ENCODE data around the gene FAM120AOS. TPM values are rescaled to one million over a fixed set of nuclear protein-coding genes. Genes with fewer than 3 reads are reported as not detected.

Gene FAM120AOS
- total RNA-seq (10 to 100 TPM; 36.7 to 49.5 (median 42.3) TPM), polyA plus RNA-seq (10 to 100 TPM; 54.8 to 62.1 TPM), total RNA-seq (82.0 reads per million, percentile 81 among the genes with 10 or more reads in this experiment)

DNA sequence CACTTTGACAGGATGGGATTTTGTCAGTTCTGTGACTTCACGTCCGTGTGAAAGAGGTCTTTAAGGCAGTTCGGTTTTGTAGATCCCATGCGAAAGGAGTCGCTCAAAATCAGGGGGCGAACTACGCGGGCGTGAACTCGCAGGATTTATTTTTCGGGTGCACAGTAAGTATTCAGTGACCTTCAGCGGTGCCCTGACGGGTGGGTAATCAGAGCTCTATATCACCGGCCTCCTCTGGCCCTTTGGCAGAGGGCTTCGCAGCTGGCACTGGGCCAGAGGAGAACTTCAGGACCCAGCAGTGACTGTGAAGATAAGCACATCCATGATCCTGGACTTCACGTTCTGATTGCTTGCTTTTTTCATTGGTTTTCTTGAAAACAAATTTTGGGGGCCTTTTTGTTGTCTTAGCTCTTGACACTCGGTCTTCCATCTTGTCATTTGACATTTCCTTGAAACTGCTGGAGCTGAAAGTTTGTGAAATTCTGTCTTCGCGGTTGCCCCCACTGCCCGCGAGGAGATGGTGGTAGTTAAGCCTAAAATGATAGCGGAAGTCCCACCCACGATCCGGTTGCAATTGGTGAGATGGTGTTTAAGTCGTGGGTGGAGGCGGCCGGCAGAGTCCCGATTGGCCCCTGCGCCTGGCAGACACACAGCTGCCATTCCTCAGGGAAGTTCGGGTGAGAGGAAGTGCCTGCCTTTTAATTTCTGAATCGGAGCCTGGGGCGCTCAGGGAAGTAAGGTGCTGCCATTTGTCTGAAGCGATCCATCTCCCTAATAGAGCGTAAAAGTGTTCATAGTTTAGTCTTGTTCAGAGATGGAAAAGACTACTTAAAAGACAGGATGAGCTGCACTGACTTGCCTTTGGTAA lies at the start of gene FAM120AOS:
Gene FAM120AOS, minus strand, starts transcription at position 535 of the 868 bp plus-strand sequence. CDS start 872 bp downstream, outside the sequence.
- Mint-ChIP-seq H3K27ac (peak within 1 kb of the TSS; percentile 83 to 96 (median 94)), H3K4me3 (peak within 1 kb of the TSS; percentile 89 to 100 (median 95)), H3K4me1 (peaks cover 39 to 69% (median 57%) of the 10 kb centered on the region in 7 donors), H3K36me3 (peaks cover 0 to 23% (median 3%) of the 10 kb centered on the region in 5 donors), H3K27me3 (no peaks in the 10 kb centered on the region), H3K9me3 (no peaks in the 10 kb centered on the region)
- peak; percentile 50 to 85 (median 76) for DNase-seq
- peak within 1 kb of the TSS; percentile 72 for H3K4me3 ChIP-seq (ENCODE audit: low read length)
- CTCF ChIA-PET = interaction anchor here (0.6 to 2.0 kb wide), 4 partner anchors 10 to 647 kb away, joined by 3 to 12 read pairs (median 4); no protein-coding TSS in a partner anchor
- H3K9me3 ChIP-seq (ENCODE audit: control insufficient read depth in 2 of 3, low read length in 3 of 3) = no peaks in the 10 kb centered on the region
- H3K27ac ChIP-seq (ENCODE audit: low read depth, low read length) = peak within 1 kb of the TSS; percentile 87
- peak; percentile 82 for ATAC-seq
- H3K4me1 ChIP-seq (ENCODE audit: control insufficient read depth in 2 of 2, insufficient read depth in 2 of 2, low read length in 2 of 2) = peaks cover 31 to 50% of the 10 kb centered on the region in 2 donors
- POLR2A ChIA-PET = interaction anchor here (0.6 to 2.1 kb wide), 12 partner anchors 10 to 1338 kb away, joined by 3 to 13 read pairs (median 4); partner anchors contain the start of genes IPPK and SPTLC1
- peaks cover 0 to 4% (median 0%) of the 10 kb centered on the region in 3 experiments for H3K36me3 ChIP-seq (ENCODE audit: control insufficient read depth in 2 of 3, insufficient read depth in 3 of 3, low read length in 3 of 3)
- intact Hi-C loops (cut with micrococcal nuclease) = loop anchor here (1.0 to 10.0 kb wide), 18 partner anchors 10 to 1338 kb away; partner anchors contain the start of genes NINJ1 (in 2 of the 2), CARD19 (in 1 of the 2), CENPP (in 1 of the 2) and IARS1 (in 1 of the 2)
- no peaks in the 10 kb centered on the region for H3K27me3 ChIP-seq (ENCODE audit: control insufficient read depth in 2 of 2, insufficient read depth in 2 of 2, low read length in 2 of 2)

DNA sequence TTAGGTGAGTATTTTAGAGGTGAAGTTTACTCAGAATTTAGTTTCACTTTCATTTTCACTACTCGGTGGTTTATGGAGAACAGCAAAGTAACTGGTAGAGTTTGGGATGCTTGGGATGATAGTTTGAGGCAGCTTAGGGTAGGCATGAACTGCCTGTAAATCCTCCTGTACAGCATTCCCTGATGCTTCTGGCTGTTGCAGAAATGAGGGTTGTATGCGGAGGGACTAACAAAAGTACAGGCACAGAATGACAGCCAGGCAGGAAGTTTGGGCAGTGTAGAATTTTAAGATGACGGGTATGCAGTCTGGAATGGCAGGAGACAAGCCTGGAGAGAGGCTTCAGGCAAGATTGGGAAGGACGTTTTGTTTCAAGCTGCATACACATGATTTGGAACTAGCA lies 48.0 kb upstream of the FAM120AOS start:
- H3K9me3 ChIP-seq (ENCODE audit: control insufficient read depth in 2 of 3, low read length in 3 of 3) = no peaks in the 10 kb centered on the region
- no peaks in the 10 kb centered on the region for H3K9me3 Mint-ChIP-seq
- ATAC-seq = no peak
- H3K27me3 Mint-ChIP-seq = no peaks in the 10 kb centered on the region
- peak overlapping the region; percentile 83 to 97 (median 91) for H3K27ac Mint-ChIP-seq
- peaks cover 0 to 31% (median 6%) of the 10 kb centered on the region in 3 experiments for H3K36me3 ChIP-seq (ENCODE audit: control insufficient read depth in 2 of 3, insufficient read depth in 3 of 3, low read length in 3 of 3)
- peak overlapping the region; percentile 88 to 97 (median 91) for H3K4me3 Mint-ChIP-seq
- ChIA-PET CTCF (no interaction called here), POLR2A (interaction anchor here (1.5 kb wide), 1 partner anchor 65 kb away, joined by 4 read pairs; no protein-coding TSS in a partner anchor)
- peak overlapping the region; percentile 51 for H3K4me3 ChIP-seq (ENCODE audit: low read length)
- H3K27ac ChIP-seq (ENCODE audit: low read depth, low read length) = peak overlapping the region; percentile 59
- peak in 6 of 9 donors; percentile 8 to 37 (median 19) for DNase-seq
- H3K36me3 Mint-ChIP-seq = peaks cover 15 to 52% (median 28%) of the 10 kb centered on the region in 5 donors
- peaks cover 33 to 73% (median 59%) of the 10 kb centered on the region in 7 donors for H3K4me1 Mint-ChIP-seq
- no peaks in the 10 kb centered on the region for H3K27me3 ChIP-seq (ENCODE audit: control insufficient read depth in 2 of 2, insufficient read depth in 2 of 2, low read length in 2 of 2)
- H3K4me1 ChIP-seq (ENCODE audit: control insufficient read depth in 2 of 2, insufficient read depth in 2 of 2, low read length in 2 of 2) = peaks cover 11 to 14% of the 10 kb centered on the region in 2 donors
- intact Hi-C loops (cut with micrococcal nuclease) = loop anchor here (1.0 to 5.0 kb wide), 4 partner anchors 34 to 65 kb away; partner anchors contain the start of gene FAM120AOS (in 2 of the 2)

- intact Hi-C loops (cut with micrococcal nuclease) = loop anchor here (1.0 to 5.0 kb wide), 4 partner anchors 33 to 66 kb away; partner anchors contain the start of gene FAM120AOS (in 2 of the 2)
- ChIA-PET POLR2A (interaction anchor here (1.5 kb wide), 1 partner anchor 65 kb away, joined by 4 read pairs; no protein-coding TSS in a partner anchor), CTCF (no interaction called here)
- Mint-ChIP-seq H3K4me1 (peaks cover 33 to 72% (median 55%) of the 10 kb centered on the region in 7 donors), H3K27ac (peak overlapping the region; percentile 83 to 97 (median 91)), H3K9me3 (no peaks in the 10 kb centered on the region), H3K36me3 (peaks cover 15 to 55% (median 28%) of the 10 kb centered on the region in 5 donors), H3K4me3 (peak overlapping the region; percentile 88 to 97 (median 91)), H3K27me3 (no peaks in the 10 kb centered on the region)
- Histone ChIP-seq H3K27ac (ENCODE audit: low read depth, low read length) (peak overlapping the region; percentile 59), H3K4me3 (ENCODE audit: low read length) (peak overlapping the region; percentile 51), H3K4me1 (ENCODE audit: control insufficient read depth in 2 of 2, insufficient read depth in 2 of 2, low read length in 2 of 2) (peaks cover 11 to 14% of the 10 kb centered on the region in 2 donors), H3K36me3 (ENCODE audit: control insufficient read depth in 2 of 3, insufficient read depth in 3 of 3, low read length in 3 of 3) (peaks cover 0 to 36% (median 9%) of the 10 kb centered on the region in 3 experiments), H3K9me3 (ENCODE audit: control insufficient read depth in 2 of 3, low read length in 3 of 3) (no peaks in the 10 kb centered on the region), H3K27me3 (ENCODE audit: control insufficient read depth in 2 of 2, insufficient read depth in 2 of 2, low read length in 2 of 2) (no peaks in the 10 kb centered on the region)
- no peak for DNase-seq
- ATAC-seq = no peak
Observed at GRCh38 chr9:93500571-93501298, 47.4 kb upstream of the FAM120AOS start.

DNA sequence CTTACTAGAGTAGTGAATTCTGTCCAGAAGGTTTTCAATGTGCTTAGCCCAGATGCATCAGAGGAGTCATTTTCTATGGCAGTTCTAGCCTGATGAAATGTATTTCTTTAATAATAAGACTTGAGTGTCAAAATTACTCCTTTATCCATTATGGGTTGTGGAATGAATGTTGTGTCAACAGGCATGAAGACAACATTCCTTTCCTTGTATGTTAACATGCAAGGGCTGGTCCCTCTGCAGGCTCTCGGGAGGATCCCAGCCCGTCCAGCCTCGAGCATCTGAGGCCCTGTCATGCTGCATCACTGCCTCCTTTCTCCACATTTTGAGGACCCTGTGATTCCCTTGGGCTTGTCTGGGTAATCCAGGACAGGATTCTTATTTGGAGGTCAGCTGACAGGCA lies 42.9 kb upstream of the FAM120AOS start:
- ChIA-PET CTCF (no interaction called here), POLR2A (no interaction called here)
- no peak overlapping the region for H3K4me3 Mint-ChIP-seq
- Histone ChIP-seq H3K4me3 (ENCODE audit: low read length) (no peak overlapping the region), H3K4me1 (ENCODE audit: control insufficient read depth in 2 of 2, insufficient read depth in 2 of 2, low read length in 2 of 2) (peaks cover 6 to 14% of the 10 kb centered on the region in 2 donors), H3K36me3 (ENCODE audit: control insufficient read depth in 2 of 3, insufficient read depth in 3 of 3, low read length in 3 of 3) (peaks cover 0 to 52% (median 14%) of the 10 kb centered on the region in 3 experiments), H3K27me3 (ENCODE audit: control insufficient read depth in 2 of 2, insufficient read depth in 2 of 2, low read length in 2 of 2) (no peaks in the 10 kb centered on the region), H3K9me3 (ENCODE audit: control insufficient read depth in 2 of 3, low read length in 3 of 3) (no peaks in the 10 kb centered on the region), H3K27ac (ENCODE audit: low read depth, low read length) (no peak overlapping the region)
- H3K27me3 Mint-ChIP-seq = no peaks in the 10 kb centered on the region
- no peak for ATAC-seq
- peaks cover 17 to 66% (median 36%) of the 10 kb centered on the region in 7 donors for H3K4me1 Mint-ChIP-seq
- no peaks in the 10 kb centered on the region for H3K9me3 Mint-ChIP-seq
- no peak for DNase-seq
- intact Hi-C loops (cut with micrococcal nuclease) = no loop called here
- peak overlapping the region in 6 of 9 donors; percentile 5 to 49 (median 28) for H3K27ac Mint-ChIP-seq
- H3K36me3 Mint-ChIP-seq = peaks cover 15 to 42% (median 20%) of the 10 kb centered on the region in 5 donors

DNA sequence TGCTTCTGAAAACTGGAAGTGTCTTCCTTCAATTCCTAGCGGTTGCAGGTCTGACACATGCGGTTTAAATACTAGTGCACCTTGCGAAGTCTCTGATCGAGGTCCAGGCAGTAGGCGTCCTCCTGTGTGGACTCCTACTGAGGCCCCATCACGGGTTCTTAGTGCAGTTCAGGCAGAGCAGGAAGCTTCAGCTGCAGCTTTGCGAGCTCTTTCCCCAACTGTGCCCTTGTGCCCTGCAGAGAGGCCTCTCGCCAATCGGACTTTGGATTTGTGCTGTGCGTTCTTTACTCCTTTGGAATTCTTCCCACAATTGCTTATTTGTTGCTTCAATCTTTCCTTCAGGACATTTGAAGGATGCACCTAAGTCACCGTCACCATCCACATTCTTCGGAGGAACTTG lies 40.6 kb upstream of the FAM120AOS start:
- Mint-ChIP-seq H3K36me3 (peaks cover 11 to 51% (median 17%) of the 10 kb centered on the region in 5 donors), H3K9me3 (no peaks in the 10 kb centered on the region), H3K27ac (peak overlapping the region in 1 of 9 donors; percentile 30), H3K4me1 (peaks cover 8 to 60% (median 29%) of the 10 kb centered on the region in 7 donors), H3K27me3 (no peaks in the 10 kb centered on the region), H3K4me3 (no peak overlapping the region)
- intact Hi-C loops (cut with micrococcal nuclease) = no loop called here
- Histone ChIP-seq H3K27me3 (ENCODE audit: control insufficient read depth in 2 of 2, insufficient read depth in 2 of 2, low read length in 2 of 2) (no peaks in the 10 kb centered on the region), H3K4me3 (ENCODE audit: low read length) (no peak overlapping the region), H3K9me3 (ENCODE audit: control insufficient read depth in 2 of 3, low read length in 3 of 3) (no peaks in the 10 kb centered on the region), H3K27ac (ENCODE audit: low read depth, low read length) (no peak overlapping the region), H3K4me1 (ENCODE audit: control insufficient read depth in 2 of 2, insufficient read depth in 2 of 2, low read length in 2 of 2) (no peaks in the 10 kb centered on the region), H3K36me3 (ENCODE audit: control insufficient read depth in 2 of 3, insufficient read depth in 3 of 3, low read length in 3 of 3) (peaks cover 0 to 46% (median 14%) of the 10 kb centered on the region in 3 experiments)
- ATAC-seq (no peak), DNase-seq (no peak)
- ChIA-PET CTCF (no interaction called here), POLR2A (no interaction called here)

DNA sequence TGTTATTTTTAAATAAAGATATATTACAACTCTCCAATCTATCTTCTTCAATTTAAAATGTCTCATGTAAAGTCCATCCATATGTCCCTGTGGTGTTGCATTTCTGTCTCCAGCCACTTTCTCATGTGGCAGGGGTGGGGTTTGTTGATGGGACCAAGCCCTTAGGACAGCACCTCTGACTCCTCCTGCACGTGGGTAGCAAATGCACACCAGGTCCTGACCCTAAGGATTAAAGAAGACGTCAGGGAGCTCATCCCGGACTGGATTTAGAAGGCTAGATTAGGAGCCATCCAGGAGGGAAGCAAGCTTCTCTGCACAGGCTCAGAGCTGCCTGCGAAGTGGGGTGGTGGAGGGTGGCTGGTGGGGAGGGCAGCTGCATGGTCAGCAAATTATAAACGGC lies 38.9 kb upstream of the FAM120AOS start:
- Mint-ChIP-seq H3K36me3 (peaks cover 13 to 54% (median 21%) of the 10 kb centered on the region in 5 donors), H3K27me3 (no peaks in the 10 kb centered on the region), H3K4me3 (no peak overlapping the region), H3K4me1 (peaks cover 20 to 71% (median 42%) of the 10 kb centered on the region in 7 donors), H3K9me3 (no peaks in the 10 kb centered on the region), H3K27ac (peak overlapping the region in 2 of 9 donors; percentile 15 to 66)
- ATAC-seq (no peak), DNase-seq (no peak)
- Histone ChIP-seq H3K4me3 (ENCODE audit: low read length) (no peak overlapping the region), H3K36me3 (ENCODE audit: control insufficient read depth in 2 of 3, insufficient read depth in 3 of 3, low read length in 3 of 3) (peaks cover 0 to 45% (median 14%) of the 10 kb centered on the region in 3 experiments), H3K27ac (ENCODE audit: low read depth, low read length) (no peak overlapping the region), H3K4me1 (ENCODE audit: control insufficient read depth in 2 of 2, insufficient read depth in 2 of 2, low read length in 2 of 2) (no peaks in the 10 kb centered on the region), H3K27me3 (ENCODE audit: control insufficient read depth in 2 of 2, insufficient read depth in 2 of 2, low read length in 2 of 2) (no peaks in the 10 kb centered on the region), H3K9me3 (ENCODE audit: control insufficient read depth in 2 of 3, low read length in 3 of 3) (no peaks in the 10 kb centered on the region)
- ChIA-PET CTCF (no interaction called here), POLR2A (no interaction called here)
- intact Hi-C loops (cut with micrococcal nuclease) = no loop called here

Measured in naive thymus-derived CD4-positive, alpha-beta T cell (primary cell).